A172 (cell line): ENCODE data around the gene FRAT2. TPM values are rescaled to one million over a fixed set of nuclear protein-coding genes. Genes with fewer than 3 reads are reported as not detected.
"Not testable (repeated sequence)": the region's sequence is repeated elsewhere in the genome, so short reads cannot be mapped to it uniquely, and the experiment has no call there.

Source experiments
- DNase-seq: peaks from one replicate; pipeline ENCODE4 v3.0.0-alpha.2; 2015; ENCODE audit warnings: low spot score
- total RNA-seq: library from RNA; depleted of rRNA; stranded (reverse); fragments of >200 nt; shearing (Covaris generic); gene quantifications from 2 replicates; pipeline ENCODE4 v1.2.3, GENCODE V29; 2014; rRNA removed

Gene FRAT2
- total RNA-seq, 1 experiment from 2014 or later = 4.0 TPM

DNA sequence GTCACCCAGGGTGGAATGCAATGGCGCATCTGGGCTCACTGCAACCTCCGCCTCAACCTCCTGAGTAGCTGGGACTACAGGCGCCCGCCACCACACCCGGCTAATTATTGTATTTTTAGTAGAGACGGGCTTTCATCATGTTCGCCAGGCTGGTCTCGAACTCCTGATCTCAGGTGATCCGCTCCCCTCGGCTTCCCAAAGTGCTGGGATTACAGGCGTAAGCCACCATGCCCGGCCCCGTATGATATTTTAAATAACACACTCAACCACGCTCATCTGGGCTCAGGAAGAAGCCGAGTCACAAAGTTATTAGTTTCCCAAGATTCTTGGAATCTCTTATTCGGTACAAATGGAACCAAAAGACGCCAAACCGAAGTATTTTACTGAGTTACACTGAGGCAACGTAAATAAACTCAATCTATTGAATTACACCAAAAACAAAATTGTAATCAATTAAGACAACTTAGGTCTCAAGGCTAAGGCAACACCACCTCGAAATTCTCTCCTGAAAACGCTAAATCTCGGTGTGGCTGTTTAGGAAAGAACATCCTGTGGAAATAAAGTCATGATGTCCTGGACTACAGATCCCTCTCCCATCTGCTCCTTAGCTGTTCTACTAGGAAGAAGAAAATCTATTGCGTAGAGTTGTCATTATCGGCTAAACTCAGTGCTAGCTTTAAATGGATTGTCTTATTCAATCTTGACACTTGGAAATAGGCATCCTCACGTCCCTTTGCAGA lies 43.0 kb downstream of the FRAT2 start:
- DNase-seq = no peak

DNA sequence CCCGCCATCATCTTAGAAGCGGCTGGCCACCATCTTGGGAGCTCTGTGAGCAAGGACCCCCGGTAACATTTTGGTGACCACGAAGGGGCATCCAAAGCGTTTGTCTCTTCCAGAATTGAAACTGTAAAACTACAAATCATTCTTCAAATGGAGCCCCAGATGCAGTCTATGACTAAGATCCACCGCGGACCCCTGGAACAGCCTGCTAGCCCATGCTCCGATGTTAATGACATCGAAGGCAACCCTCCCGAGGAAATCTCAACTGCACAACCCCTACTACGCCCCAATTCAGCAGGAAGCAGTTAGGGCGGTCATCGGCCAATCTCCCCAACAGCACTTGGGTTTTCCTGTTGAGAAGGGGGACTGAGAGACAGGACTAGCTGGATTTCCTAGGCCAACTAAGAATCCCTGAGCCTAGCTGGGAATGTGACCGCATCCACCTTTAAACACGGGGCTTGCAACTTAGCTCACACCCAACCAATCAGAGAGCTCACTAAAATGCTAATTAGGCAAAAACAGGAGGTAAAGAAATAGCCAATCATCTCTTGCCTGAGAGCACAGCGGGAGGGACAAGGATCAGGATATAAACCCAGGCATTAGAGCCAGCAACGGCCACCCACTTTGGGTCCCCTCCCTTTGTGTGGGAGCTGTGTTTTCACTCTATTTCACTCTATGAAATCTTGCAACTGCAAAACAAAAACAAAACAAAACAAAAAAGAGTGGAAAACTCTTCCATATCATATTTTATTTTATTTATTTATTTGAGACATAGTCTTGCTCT lies 43.8 kb downstream of the FRAT2 start:
- not testable (repeated sequence) for DNase-seq

DNA sequence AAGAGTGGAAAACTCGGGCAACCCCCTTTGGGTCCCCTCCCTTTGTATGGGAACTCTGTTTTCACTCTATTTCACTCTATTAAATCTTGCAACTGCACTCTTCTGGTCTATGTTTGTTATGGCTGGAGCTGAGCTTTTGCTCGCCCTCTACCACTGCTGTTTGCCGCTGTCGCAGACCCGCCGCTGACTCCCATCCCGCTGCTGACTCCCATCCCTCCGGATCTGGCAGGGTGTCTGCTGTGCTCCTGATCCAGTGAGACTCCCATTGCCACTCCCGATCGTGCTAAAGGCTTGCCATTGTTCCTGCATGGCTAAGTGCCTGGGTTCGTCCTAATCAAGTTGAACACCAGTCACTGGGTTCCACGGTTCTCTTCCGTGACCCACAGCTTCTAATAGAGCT lies 44.5 kb downstream of the FRAT2 start:
- not testable (repeated sequence) for DNase-seq

Other genes with a start within 250 kb of the FRAT2 start
- gene SLIT1, start 148.8 kb downstream of the FRAT2 start, total RNA-seq = not detected in 2 replicates
- gene ARHGAP19, start 42.1 kb downstream of the FRAT2 start, total RNA-seq = 15.2 and 16.1 TPM in 2 replicates
- 1.8 and 2.3 TPM in 2 replicates for gene FRAT1, start 15.5 kb downstream of the FRAT2 start, total RNA-seq
- gene RRP12, start 66.6 kb upstream of the FRAT2 start, total RNA-seq = 47.9 and 52.8 TPM in 2 replicates
- 967 and 1,053 TPM in 2 replicates for gene PGAM1, start 91.5 kb upstream of the FRAT2 start, total RNA-seq
- gene EXOSC1, start 111.3 kb upstream of the FRAT2 start, total RNA-seq = 101 and 116 TPM in 2 replicates
- 85.5 and 108 TPM in 2 replicates for gene ZDHHC16, start 111.4 kb upstream of the FRAT2 start, total RNA-seq
- gene MMS19, start 163.7 kb upstream of the FRAT2 start, total RNA-seq = 90.4 and 105 TPM in 2 replicates
- gene UBTD1, start 164.2 kb upstream of the FRAT2 start, total RNA-seq = 37.6 and 53.8 TPM in 2 replicates
- gene ANKRD2, start 238.1 kb upstream of the FRAT2 start, total RNA-seq = 2.0 and 6.7 TPM in 2 replicates
- 6.3 and 7.7 TPM in 2 replicates for gene HOGA1, start 249.7 kb upstream of the FRAT2 start, total RNA-seq